Measurements from ENCODE around the gene OR2M2. TPM values are rescaled to one million over a fixed set of nuclear protein-coding genes. Genes with fewer than 3 reads are reported as not detected.

The OR2M2 gene
- total RNA-seq, 1 experiment from 2014 or later, result not detected

DNA sequence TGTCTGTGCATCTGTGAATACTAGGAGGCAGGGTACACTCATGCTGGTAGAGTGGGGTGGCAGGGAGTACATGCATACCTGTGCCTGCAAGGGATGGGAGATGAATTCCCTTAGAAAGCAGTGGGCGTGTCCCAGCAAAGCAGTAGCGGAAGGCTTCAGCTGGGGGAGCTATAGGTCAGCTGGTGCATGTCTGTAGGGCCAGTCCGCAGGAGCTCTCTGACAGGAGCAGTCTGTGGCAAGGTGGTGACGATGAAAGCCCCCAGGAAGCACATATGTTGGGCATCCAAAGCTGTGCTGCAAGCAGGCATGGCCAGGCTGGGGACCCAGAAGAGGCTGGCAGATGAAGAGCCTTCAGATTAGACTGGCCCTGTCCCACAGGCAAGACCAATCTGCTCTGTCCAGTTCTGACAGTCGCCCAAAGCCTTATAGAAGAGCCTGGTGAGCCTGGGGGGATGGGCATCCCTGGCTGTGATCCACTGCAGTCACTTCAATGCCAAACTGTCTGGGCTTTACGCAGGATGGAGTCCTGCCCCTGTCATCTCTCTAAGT, 54.8 kb downstream of the OR2M2 start:
- no peak for DNase-seq
- H3K36me3 ChIP-seq (ENCODE audit: low read depth, low read length), result no peaks in the 10 kb centered on the region
- no peak overlapping the region for H3K4me2 ChIP-seq (ENCODE audit: low read length)
- no peaks in the 10 kb centered on the region for H3F3A ChIP-seq (ENCODE audit: low read length, unreplicated experiment)
- POLR2A ChIA-PET (ENCODE audit: unreplicated experiment), result no interaction called here
- no peak overlapping the region for H3K9ac ChIP-seq (ENCODE audit: low read length)
- H3K79me2 ChIP-seq (ENCODE audit: low read length), result no peaks in the 10 kb centered on the region
- no peaks in the 10 kb centered on the region for H4K20me1 ChIP-seq (ENCODE audit: low read length)
- no peak overlapping the region for H3K4me3 ChIP-seq (ENCODE audit: low read length)
- intact Hi-C loops (cut with micrococcal nuclease), result no loop called here
- TF ChIP-seq EZH2phosphoT487 (IDR thresholded peaks at IDR 0.05; ENCODE audit: borderline replicate concordance, low read length), result no peak
- no peak for TF ChIP-seq EZH2 (IDR thresholded peaks at IDR 0.05; ENCODE audit: low read length, unreplicated experiment)
- TF ChIP-seq, protein P1, sequence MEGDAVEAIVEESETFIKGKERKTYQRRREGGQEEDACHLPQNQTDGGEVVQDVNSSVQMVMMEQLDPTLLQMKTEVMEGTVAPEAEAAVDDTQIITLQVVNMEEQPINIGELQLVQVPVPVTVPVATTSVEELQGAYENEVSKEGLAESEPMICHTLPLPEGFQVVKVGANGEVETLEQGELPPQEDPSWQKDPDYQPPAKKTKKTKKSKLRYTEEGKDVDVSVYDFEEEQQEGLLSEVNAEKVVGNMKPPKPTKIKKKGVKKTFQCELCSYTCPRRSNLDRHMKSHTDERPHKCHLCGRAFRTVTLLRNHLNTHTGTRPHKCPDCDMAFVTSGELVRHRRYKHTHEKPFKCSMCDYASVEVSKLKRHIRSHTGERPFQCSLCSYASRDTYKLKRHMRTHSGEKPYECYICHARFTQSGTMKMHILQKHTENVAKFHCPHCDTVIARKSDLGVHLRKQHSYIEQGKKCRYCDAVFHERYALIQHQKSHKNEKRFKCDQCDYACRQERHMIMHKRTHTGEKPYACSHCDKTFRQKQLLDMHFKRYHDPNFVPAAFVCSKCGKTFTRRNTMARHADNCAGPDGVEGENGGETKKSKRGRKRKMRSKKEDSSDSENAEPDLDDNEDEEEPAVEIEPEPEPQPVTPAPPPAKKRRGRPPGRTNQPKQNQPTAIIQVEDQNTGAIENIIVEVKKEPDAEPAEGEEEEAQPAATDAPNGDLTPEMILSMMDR (conservative IDR thresholded peaks at IDR 0.05; ENCODE audit: low read depth, low read length), result no peak
- no peak overlapping the region for H2AFZ ChIP-seq (ENCODE audit: low read length)
- no peaks in the 10 kb centered on the region for H3K9me2 ChIP-seq (replicated peaks; ENCODE audit: low read length)
- CTCF ChIA-PET, result no interaction called here
- peaks cover 7% of the 10 kb centered on the region; the same call in 1 of the 2 replicates for H3K4me1 ChIP-seq (ENCODE audit: insufficient read depth, low read length)
- peaks cover 10% of the 10 kb centered on the region; the same call in 1 of the 2 replicates for H3K9me3 ChIP-seq (ENCODE audit: low read length)
- no peaks in the 10 kb centered on the region for H3K27me3 ChIP-seq (ENCODE audit: low read length)
- no peak overlapping the region for H3K27ac ChIP-seq (ENCODE audit: low read length)
- no TSS peak for BruUV-seq (replicated peaks)
- ATAC-seq, result no peak

Other genes starting within 250 kb of the OR2M2 start
- not detected in 2 replicates for gene OR2AJ1, start 249.9 kb upstream of the OR2M2 start, total RNA-seq (2014; rRNA removed)
- not detected in 2 replicates for gene OR2L8, start 226.0 kb upstream of the OR2M2 start, total RNA-seq (2014; rRNA removed)
- gene OR2AK2, start 209.6 kb upstream of the OR2M2 start, total RNA-seq (2014; rRNA removed), result 0.11 TPM in 1 of 2 replicates, not detected in the other
- gene OR2L5, start 161.2 kb upstream of the OR2M2 start, total RNA-seq (2014; rRNA removed), result 0.07 and 0.35 TPM in 2 replicates
- 0.06 TPM in 1 of 2 replicates, not detected in the other for gene OR2L2, start 144.8 kb upstream of the OR2M2 start, total RNA-seq (2014; rRNA removed)
- gene OR2L3, start 128.0 kb upstream of the OR2M2 start, total RNA-seq (2014; rRNA removed), result 0.15 TPM in 1 of 2 replicates, not detected in the other
- not detected in 2 replicates for gene OR2L13, start 79.6 kb upstream of the OR2M2 start, total RNA-seq (2014; rRNA removed)
- not detected in 2 replicates for gene OR2M5, start 29.7 kb upstream of the OR2M2 start, total RNA-seq (2014; rRNA removed)
- not detected in 2 replicates for gene OR2M3, start 22.4 kb downstream of the OR2M2 start, total RNA-seq (2014; rRNA removed)
- gene OR2M4, start 56.6 kb downstream of the OR2M2 start, total RNA-seq (2014; rRNA removed), result not detected in 2 replicates
- 0.18 TPM in 1 of 2 replicates, not detected in the other for gene OR2T33, start 103.2 kb downstream of the OR2M2 start, total RNA-seq (2014; rRNA removed)
- gene OR2T12, start 128.6 kb downstream of the OR2M2 start, total RNA-seq (2014; rRNA removed), result not detected in 2 replicates
- gene OR2M7, start 149.7 kb downstream of the OR2M2 start, total RNA-seq (2014; rRNA removed), result not detected in 2 replicates
- gene OR14C36, start 174.0 kb downstream of the OR2M2 start, total RNA-seq (2014; rRNA removed), result not detected in 2 replicates
- gene OR2T4, start 186.8 kb downstream of the OR2M2 start, total RNA-seq (2014; rRNA removed), result not detected in 2 replicates
- gene OR2T6, start 200.9 kb downstream of the OR2M2 start, total RNA-seq (2014; rRNA removed), result not detected in 2 replicates
- gene OR2T1, start 228.2 kb downstream of the OR2M2 start, total RNA-seq (2014; rRNA removed), result not detected in 2 replicates

All from PC-3 (cell line).